Measurements from ENCODE around the gene ARHGEF17.

DNA sequence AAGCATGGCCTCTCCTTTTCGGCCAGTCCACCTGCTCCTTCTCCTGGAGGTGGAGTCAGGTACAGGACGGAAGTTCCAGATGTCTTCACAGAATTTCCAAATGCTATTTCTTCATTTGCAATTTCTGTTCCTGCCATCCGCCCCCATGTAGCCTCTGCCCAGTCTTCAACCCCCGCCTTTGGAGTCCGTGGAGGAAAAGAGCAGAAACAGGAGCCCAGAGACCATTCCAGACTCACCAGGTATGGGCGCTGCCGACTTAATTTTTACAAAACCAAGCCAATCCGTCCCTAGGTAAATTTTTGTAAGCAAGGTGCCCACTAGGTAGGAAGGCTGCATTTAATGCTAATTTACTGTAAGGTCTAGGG is 97.1 kb downstream of the ARHGEF17 start:
- no peak for TF ChIP-seq POLR2A (IDR thresholded peaks at IDR 0.05; ENCODE audit: low read length)
- TF ChIP-seq GATA3 (IDR thresholded peaks at IDR 0.05; ENCODE audit: borderline replicate concordance) = no peak
- TF ChIP-seq CTCF (IDR thresholded peaks at IDR 0.05) = no peak
- TF ChIP-seq, protein P1, sequence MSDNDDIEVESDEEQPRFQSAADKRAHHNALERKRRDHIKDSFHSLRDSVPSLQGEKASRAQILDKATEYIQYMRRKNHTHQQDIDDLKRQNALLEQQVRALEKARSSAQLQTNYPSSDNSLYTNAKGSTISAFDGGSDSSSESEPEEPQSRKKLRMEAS (IDR thresholded peaks at IDR 0.05) = no peak
- no peak for TF ChIP-seq PBX3 (IDR thresholded peaks at IDR 0.05)
- TF ChIP-seq EP300 (IDR thresholded peaks at IDR 0.05) = no peak
- TF ChIP-seq RAD21 (conservative IDR thresholded peaks at IDR 0.05 in 1 of 2, IDR thresholded peaks at IDR 0.05 in 1 of 2) = no peak
- no peak for TF ChIP-seq MAZ (IDR thresholded peaks at IDR 0.05; ENCODE audit: borderline replicate concordance, low read depth, low read length)
- no peak for TF ChIP-seq JUN (IDR thresholded peaks at IDR 0.05)
- TF ChIP-seq, protein P2, sequence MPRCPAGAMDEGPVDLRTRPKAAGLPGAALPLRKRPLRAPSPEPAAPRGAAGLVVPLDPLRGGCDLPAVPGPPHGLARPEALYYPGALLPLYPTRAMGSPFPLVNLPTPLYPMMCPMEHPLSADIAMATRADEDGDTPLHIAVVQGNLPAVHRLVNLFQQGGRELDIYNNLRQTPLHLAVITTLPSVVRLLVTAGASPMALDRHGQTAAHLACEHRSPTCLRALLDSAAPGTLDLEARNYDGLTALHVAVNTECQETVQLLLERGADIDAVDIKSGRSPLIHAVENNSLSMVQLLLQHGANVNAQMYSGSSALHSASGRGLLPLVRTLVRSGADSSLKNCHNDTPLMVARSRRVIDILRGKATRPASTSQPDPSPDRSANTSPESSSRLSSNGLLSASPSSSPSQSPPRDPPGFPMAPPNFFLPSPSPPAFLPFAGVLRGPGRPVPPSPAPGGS (IDR thresholded peaks at IDR 0.05) = no peak
- TF ChIP-seq TFCP2L1 (CRISPR knock-in tag; IDR thresholded peaks at IDR 0.05) = no peak
- TF ChIP-seq, protein P3, sequence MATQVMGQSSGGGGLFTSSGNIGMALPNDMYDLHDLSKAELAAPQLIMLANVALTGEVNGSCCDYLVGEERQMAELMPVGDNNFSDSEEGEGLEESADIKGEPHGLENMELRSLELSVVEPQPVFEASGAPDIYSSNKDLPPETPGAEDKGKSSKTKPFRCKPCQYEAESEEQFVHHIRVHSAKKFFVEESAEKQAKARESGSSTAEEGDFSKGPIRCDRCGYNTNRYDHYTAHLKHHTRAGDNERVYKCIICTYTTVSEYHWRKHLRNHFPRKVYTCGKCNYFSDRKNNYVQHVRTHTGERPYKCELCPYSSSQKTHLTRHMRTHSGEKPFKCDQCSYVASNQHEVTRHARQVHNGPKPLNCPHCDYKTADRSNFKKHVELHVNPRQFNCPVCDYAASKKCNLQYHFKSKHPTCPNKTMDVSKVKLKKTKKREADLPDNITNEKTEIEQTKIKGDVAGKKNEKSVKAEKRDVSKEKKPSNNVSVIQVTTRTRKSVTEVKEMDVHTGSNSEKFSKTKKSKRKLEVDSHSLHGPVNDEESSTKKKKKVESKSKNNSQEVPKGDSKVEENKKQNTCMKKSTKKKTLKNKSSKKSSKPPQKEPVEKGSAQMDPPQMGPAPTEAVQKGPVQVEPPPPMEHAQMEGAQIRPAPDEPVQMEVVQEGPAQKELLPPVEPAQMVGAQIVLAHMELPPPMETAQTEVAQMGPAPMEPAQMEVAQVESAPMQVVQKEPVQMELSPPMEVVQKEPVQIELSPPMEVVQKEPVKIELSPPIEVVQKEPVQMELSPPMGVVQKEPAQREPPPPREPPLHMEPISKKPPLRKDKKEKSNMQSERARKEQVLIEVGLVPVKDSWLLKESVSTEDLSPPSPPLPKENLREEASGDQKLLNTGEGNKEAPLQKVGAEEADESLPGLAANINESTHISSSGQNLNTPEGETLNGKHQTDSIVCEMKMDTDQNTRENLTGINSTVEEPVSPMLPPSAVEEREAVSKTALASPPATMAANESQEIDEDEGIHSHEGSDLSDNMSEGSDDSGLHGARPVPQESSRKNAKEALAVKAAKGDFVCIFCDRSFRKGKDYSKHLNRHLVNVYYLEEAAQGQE (IDR thresholded peaks at IDR 0.05) = no peak
- no peak for TF ChIP-seq USF2 (IDR thresholded peaks at IDR 0.05)

Data from A549 (cell line).